Gastroesophageal sphincter (tissue), 4 donors: ENCODE results near the gene FREM1. TPM values are rescaled to one million over a fixed set of nuclear protein-coding genes. Genes with fewer than 3 reads are reported as not detected.

ENCODE experiments used
- ATAC-seq: fragments of 150-250 bp; one replicate; pipeline ENCODE4 v1.9.1; 2016; ENCODE audit warnings: mild to moderate bottlenecking, moderate library complexity
- H3K27ac ChIP-seq, 4 donors: fragments of 200-600 bp; sonication (generic) in 3 of 4; 1 replicate in 3 of 4; 2 replicates in 1 of 4; pipeline ENCODE4 v1.5.1; 2016 to 2019
- H3K27me3 ChIP-seq: fragments of 200-600 bp; sonication (generic); one replicate; pipeline ENCODE4 v1.5.1; 2019
- H3K36me3 ChIP-seq, 2 donors: fragments of 200-600 bp; sonication (generic); one replicate each; pipeline ENCODE4 v1.5.1; 2019; ENCODE audit warnings: control low read depth in 1 of 2
- H3K4me1 ChIP-seq, 3 donors: fragments of 200-600 bp; sonication (generic); 1 replicate in 2 of 3; 2 replicates in 1 of 3; pipeline ENCODE4 v1.5.1; 2016 to 2019; ENCODE audit warnings: control low read depth in 2 of 3
- H3K4me3 ChIP-seq, 2 donors: fragments of 200-600 bp; sonication (generic); one replicate each; pipeline ENCODE4 v1.5.1; 2019; ENCODE audit warnings: mild to moderate bottlenecking in 1 of 2, moderate library complexity in 1 of 2
- H3K9me3 ChIP-seq, 3 donors: fragments of 200-600 bp; sonication (generic); one replicate each; pipeline ENCODE4 v1.5.1; 2017 to 2019; ENCODE audit warnings: control low read depth in 2 of 3
- EP300 ChIP-seq: sonication (generic); formaldehyde crosslinking; IDR thresholded peaks from one replicate; pipeline ENCODE4 v1.6.1; 2017; ENCODE audit warnings: antibody characterized with exemption, mild to moderate bottlenecking
- POLR2A ChIP-seq, 2 donors: fragments of 450-650 bp; IDR thresholded peaks; one replicate each; pipeline ENCODE4 v1.6.1; 2017; ENCODE audit warnings: antibody characterized with exemption in 2 of 2, mild to moderate bottlenecking in 2 of 2, moderate library complexity in 1 of 2
- POLR2AphosphoS5 ChIP-seq: sonication (generic); formaldehyde crosslinking; IDR thresholded peaks from one replicate; pipeline ENCODE4 v1.6.1; 2017; ENCODE audit warnings: antibody characterized with exemption
- WGBS, 2 donors: methylation state at CpG; one replicate each; pipeline ENCODE4 v1.1.5; 2018; ENCODE audit warnings: low coverage in 1 of 2; 5-methylcytosine and 5-hydroxymethylcytosine counted together
- total RNA-seq, 4 donors: library from RNA; depleted of rRNA; stranded (reverse); fragments of >200 nt; gene quantifications; one replicate each; pipeline ENCODE4 v1.1.0, GENCODE V29; 2016
- TF ChIP-seq, protein P1 (sequence below), 4 experiments: fragments of 200-600 bp in 2 of 4; fragments of 450-650 bp in 2 of 4; sonication (generic) in 1 of 4; IDR thresholded peaks; one replicate each; pipeline ENCODE4 v1.5.1; 2017 to 2019; ENCODE audit warnings: antibody characterized with exemption in 4 of 4, mild to moderate bottlenecking in 2 of 4, moderate library complexity in 2 of 4

FREM1 gene
- total RNA-seq, 4 donors from 2014 or later: 0.59 to 4.8 (median 2.7) TPM

DNA sequence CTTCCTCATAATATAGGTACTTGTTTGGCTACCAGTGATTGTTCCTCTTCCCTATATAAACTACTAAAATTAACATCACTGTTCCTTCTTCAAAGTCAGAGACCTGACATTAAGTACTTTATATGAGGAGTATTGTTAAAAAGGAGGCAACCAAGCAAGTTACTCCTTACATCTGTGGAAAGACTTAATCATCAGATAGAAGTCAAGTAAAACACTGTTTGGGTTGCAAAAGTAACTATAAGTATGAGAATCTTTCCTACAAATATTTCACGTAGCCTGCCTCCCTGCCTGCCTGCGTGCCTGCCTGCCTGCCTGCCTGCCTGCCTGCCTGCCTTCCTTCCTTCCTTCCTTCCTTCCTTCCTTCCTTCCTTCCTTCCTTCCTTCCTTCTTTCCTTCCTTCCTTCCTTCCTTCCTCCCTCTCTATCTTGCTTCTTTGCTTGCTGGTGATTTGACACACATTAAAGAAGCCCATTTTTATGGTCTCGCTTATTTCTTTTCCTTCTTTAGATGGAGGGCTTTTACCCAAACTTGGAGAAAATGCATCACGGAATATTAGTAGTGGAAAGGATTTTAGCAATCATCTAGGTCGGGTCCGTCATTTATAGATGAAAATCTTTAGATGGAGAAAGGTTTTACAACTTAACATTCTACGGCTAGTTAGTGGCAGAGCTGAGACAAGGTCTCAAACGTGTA lies 190.9 kb downstream of the FREM1 start:
- no peak for TF ChIP-seq EP300
- no peak for TF ChIP-seq POLR2AphosphoS5
- TF ChIP-seq, protein P1, sequence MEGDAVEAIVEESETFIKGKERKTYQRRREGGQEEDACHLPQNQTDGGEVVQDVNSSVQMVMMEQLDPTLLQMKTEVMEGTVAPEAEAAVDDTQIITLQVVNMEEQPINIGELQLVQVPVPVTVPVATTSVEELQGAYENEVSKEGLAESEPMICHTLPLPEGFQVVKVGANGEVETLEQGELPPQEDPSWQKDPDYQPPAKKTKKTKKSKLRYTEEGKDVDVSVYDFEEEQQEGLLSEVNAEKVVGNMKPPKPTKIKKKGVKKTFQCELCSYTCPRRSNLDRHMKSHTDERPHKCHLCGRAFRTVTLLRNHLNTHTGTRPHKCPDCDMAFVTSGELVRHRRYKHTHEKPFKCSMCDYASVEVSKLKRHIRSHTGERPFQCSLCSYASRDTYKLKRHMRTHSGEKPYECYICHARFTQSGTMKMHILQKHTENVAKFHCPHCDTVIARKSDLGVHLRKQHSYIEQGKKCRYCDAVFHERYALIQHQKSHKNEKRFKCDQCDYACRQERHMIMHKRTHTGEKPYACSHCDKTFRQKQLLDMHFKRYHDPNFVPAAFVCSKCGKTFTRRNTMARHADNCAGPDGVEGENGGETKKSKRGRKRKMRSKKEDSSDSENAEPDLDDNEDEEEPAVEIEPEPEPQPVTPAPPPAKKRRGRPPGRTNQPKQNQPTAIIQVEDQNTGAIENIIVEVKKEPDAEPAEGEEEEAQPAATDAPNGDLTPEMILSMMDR (IDR thresholded peaks at IDR 0.05): no peak
- TF ChIP-seq POLR2A (IDR thresholded peaks at IDR 0.05): no peak
- Histone ChIP-seq H3K36me3 (no peaks in the 10 kb centered on the region), H3K27me3 (peaks cover 25% of the 10 kb centered on the region), H3K9me3 (no peaks in the 10 kb centered on the region), H3K27ac (no peak overlapping the region), H3K4me3 (no peak overlapping the region), H3K4me1 (no peaks in the 10 kb centered on the region)
- 67 to 70% methylated on average over 8 of the region's 8 CpGs for WGBS, 2 donors
- ATAC-seq: no peak

DNA sequence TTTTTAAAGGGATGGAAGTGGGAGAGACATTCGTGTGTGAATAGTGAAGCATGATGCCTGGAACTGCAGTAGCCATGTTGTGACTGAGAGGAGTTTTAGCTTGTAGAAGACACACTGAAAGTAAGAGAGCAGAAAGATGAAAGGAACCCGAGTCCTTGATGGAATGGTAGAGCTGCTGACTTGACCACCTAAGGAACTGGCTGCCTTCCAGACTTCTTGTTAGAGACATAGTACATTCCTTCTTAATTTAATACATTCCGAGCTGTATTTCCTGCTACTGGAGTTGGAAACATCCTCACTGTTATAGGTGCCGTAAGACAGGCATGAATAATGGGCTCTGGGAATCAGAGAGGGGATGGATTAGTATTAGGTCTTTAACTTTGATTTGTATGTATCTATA lies 195.1 kb downstream of the FREM1 start:
- whole genome bisulfite sequencing, 2 donors: 59 to 60% methylated on average over 4 of the region's 4 CpGs
- TF ChIP-seq POLR2AphosphoS5 (no peak), EP300 (no peak), POLR2A (IDR thresholded peaks at IDR 0.05) (no peak)
- TF ChIP-seq, protein P1 (IDR thresholded peaks at IDR 0.05): no peak
- ATAC-seq: no peak
- Histone ChIP-seq H3K27ac (no peak overlapping the region), H3K4me3 (no peak overlapping the region), H3K9me3 (no peaks in the 10 kb centered on the region), H3K27me3 (peaks cover 13% of the 10 kb centered on the region), H3K4me1 (no peaks in the 10 kb centered on the region), H3K36me3 (no peaks in the 10 kb centered on the region)

DNA sequence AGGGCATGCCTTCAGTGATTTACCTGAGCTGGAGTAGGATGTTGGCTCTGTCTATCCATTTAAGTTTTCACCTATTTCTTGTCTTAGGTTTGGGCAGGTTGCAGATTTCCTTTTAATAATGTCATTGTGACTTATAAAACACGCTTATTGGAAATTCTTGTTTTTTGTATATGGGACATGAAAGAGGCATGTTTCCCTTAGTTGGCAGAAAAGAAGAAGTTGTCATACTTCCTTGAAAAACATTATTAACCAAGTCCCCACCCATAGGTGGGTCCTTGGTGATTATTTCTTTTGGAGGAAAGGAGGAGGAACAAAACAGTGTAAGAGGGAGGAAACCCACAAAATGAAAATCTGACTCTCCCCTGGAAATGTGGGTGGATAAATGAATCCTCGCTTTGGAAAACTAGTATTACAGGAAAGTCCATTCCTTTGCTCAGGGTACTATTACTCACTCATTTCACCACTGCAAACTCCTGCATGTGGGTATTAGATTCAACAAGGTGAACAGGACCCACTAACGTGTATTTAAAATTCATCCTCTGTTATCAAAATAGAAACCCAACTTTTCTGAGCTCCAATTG lies 197.0 kb downstream of the FREM1 start:
- no peaks in the 10 kb centered on the region for H3K36me3 ChIP-seq
- peaks cover 8% of the 10 kb centered on the region for H3K27me3 ChIP-seq
- ATAC-seq: no peak
- TF ChIP-seq POLR2AphosphoS5 (no peak), EP300 (no peak), POLR2A (IDR thresholded peaks at IDR 0.05) (no peak)
- TF ChIP-seq, protein P1 (IDR thresholded peaks at IDR 0.05): no peak
- no peaks in the 10 kb centered on the region for H3K4me1 ChIP-seq
- H3K9me3 ChIP-seq: peaks cover 0 to 6% (median 0%) of the 10 kb centered on the region in 3 donors
- 81 to 84% methylated on average over 3 of the region's 3 CpGs for WGBS, 2 donors
- no peak overlapping the region for H3K27ac ChIP-seq
- no peak overlapping the region for H3K4me3 ChIP-seq

DNA sequence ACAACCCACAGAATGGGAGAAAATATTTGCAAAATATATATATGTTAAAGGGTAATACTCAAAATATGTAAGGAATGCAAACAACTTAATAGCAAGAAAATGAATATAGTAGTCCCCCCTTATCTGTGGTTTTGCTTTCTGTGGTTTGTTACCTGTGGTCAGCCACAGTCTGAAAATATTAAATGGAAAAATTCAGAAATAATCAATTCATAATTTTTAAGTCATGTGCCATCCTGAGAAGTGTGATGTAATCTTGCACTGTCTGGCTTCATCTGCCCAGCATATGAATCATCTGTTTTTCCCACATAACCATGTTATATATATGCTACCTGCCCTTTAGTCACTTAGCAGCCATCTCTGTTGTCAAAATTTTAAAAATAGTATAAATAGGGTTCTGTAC lies 199.4 kb downstream of the FREM1 start:
- no peak overlapping the region for H3K4me3 ChIP-seq
- no peaks in the 10 kb centered on the region for H3K36me3 ChIP-seq
- ATAC-seq: no peak
- H3K9me3 ChIP-seq: peaks cover 0 to 28% (median 0%) of the 10 kb centered on the region in 3 donors
- peaks cover 3% of the 10 kb centered on the region for H3K27me3 ChIP-seq
- TF ChIP-seq, protein P1 (IDR thresholded peaks at IDR 0.05): no peak
- TF ChIP-seq EP300 (no peak), POLR2A (IDR thresholded peaks at IDR 0.05) (no peak), POLR2AphosphoS5 (no peak)
- no peak overlapping the region for H3K27ac ChIP-seq
- H3K4me1 ChIP-seq: no peaks in the 10 kb centered on the region
